Upper lobe of right lung (tissue), 1 donor: ENCODE results near the gene LRRC71. TPM values are rescaled to one million over a fixed set of nuclear protein-coding genes. Genes with fewer than 3 reads are reported as not detected.

Experiments
- ATAC-seq: fragments of 200-7000 bp; cut with Tn5 transposase; one replicate; pipeline ENCODE4 v1.9.1; 2020; ENCODE audit warnings: mild to moderate bottlenecking, moderate library complexity
- DNase-seq: peaks from one replicate; pipeline ENCODE4 v3.0.0-alpha.2; 2020
- H3K27ac ChIP-seq: fragments of 200-600 bp; one replicate; pipeline ENCODE4 v1.8.0; 2022
- H3K27me3 ChIP-seq: fragments of 200-600 bp; one replicate; pipeline ENCODE4 v1.8.0; 2022; ENCODE audit warnings: mild to moderate bottlenecking
- H3K36me3 ChIP-seq: fragments of 200-600 bp; one replicate; pipeline ENCODE4 v1.8.0; 2022
- H3K4me1 ChIP-seq: fragments of 200-600 bp; one replicate; pipeline ENCODE4 v1.8.0; 2022
- H3K4me3 ChIP-seq: fragments of 200-600 bp; one replicate; pipeline ENCODE4 v1.8.0; 2022; ENCODE audit warnings: mild to moderate bottlenecking
- H3K9me3 ChIP-seq: fragments of 200-600 bp; one replicate; pipeline ENCODE4 v1.8.0; 2022
- CTCF ChIP-seq: fragments of 200-600 bp; IDR thresholded peaks from one replicate; pipeline ENCODE4 v1.8.0; 2022; ENCODE audit warnings: antibody characterized with exemption
- intact Hi-C: fragments of 100-400 bp; cut with DNase I; formaldehyde crosslinking; loops from one replicate; pipeline ENCODE4 v1.11.0; 2022
- total RNA-seq: library from RNA; stranded (reverse); fragmentation: NEBNext Ultra II Directional; extraction: Animal tissue kit (Norgen Biotek cat#: 25700); gene quantifications from one replicate; pipeline ENCODE4 v1.2.1, GENCODE V29; 2021
- donor health status: DM: no; HTN: yes; CAD: no; lungs with severe emphysema.

LRRC71 gene
- total RNA-seq, 1 donor from 2014 or later: 0.26 TPM

- Histone ChIP-seq H3K27me3 (peaks cover 5% of the 10 kb centered on the region), H3K4me1 (no peaks in the 10 kb centered on the region), H3K36me3 (no peaks in the 10 kb centered on the region), H3K27ac (no peak overlapping the region), H3K4me3 (no peak overlapping the region), H3K9me3 (no peaks in the 10 kb centered on the region)
- TF ChIP-seq CTCF: no peak
- no peak for DNase-seq
- peak; percentile 7 for ATAC-seq
- intact Hi-C loops: no loop called here
Observed at GRCh38 chr1:156876281-156876680, 44.2 kb upstream of the LRRC71 start.

- no peak for TF ChIP-seq CTCF
- H3K36me3 ChIP-seq: no peaks in the 10 kb centered on the region
- ATAC-seq: no peak
- no peaks in the 10 kb centered on the region for H3K9me3 ChIP-seq
- no peak for DNase-seq
- no peak overlapping the region for H3K4me3 ChIP-seq
- H3K27ac ChIP-seq: no peak overlapping the region
- peaks cover 5% of the 10 kb centered on the region for H3K27me3 ChIP-seq
- H3K4me1 ChIP-seq: no peaks in the 10 kb centered on the region
- intact Hi-C loops: no loop called here
Observed at GRCh38 chr1:156877433-156878170, 42.8 kb upstream of the LRRC71 start.

- Histone ChIP-seq H3K36me3 (no peaks in the 10 kb centered on the region), H3K27ac (no peak overlapping the region), H3K9me3 (no peaks in the 10 kb centered on the region), H3K4me1 (no peaks in the 10 kb centered on the region), H3K4me3 (no peak overlapping the region), H3K27me3 (peaks cover 5% of the 10 kb centered on the region)
- DNase-seq (no peak), ATAC-seq (no peak)
- intact Hi-C loops: no loop called here
- TF ChIP-seq CTCF: no peak
Observed at GRCh38 chr1:156879876-156880275, 40.6 kb upstream of the LRRC71 start.

- peaks cover 5% of the 10 kb centered on the region for H3K27me3 ChIP-seq
- TF ChIP-seq CTCF: no peak
- ATAC-seq (no peak), DNase-seq (no peak)
- no peaks in the 10 kb centered on the region for H3K4me1 ChIP-seq
- no peaks in the 10 kb centered on the region for H3K9me3 ChIP-seq
- no peak overlapping the region for H3K27ac ChIP-seq
- H3K4me3 ChIP-seq: no peak overlapping the region
- H3K36me3 ChIP-seq: no peaks in the 10 kb centered on the region
- intact Hi-C loops: no loop called here
Observed at GRCh38 chr1:156880473-156880872, 40.0 kb upstream of the LRRC71 start.

GRCh38 chr1:156881101-156881500 is 39.3 kb upstream of the LRRC71 start:
- Histone ChIP-seq H3K27ac (no peak overlapping the region), H3K36me3 (no peaks in the 10 kb centered on the region), H3K9me3 (no peaks in the 10 kb centered on the region), H3K27me3 (peaks cover 5% of the 10 kb centered on the region), H3K4me1 (no peaks in the 10 kb centered on the region), H3K4me3 (no peak overlapping the region)
- no peak for TF ChIP-seq CTCF
- ATAC-seq (no peak), DNase-seq (no peak)
- intact Hi-C loops: no loop called here

- no peak for TF ChIP-seq CTCF
- no peaks in the 10 kb centered on the region for H3K36me3 ChIP-seq
- H3K27me3 ChIP-seq: peaks cover 4% of the 10 kb centered on the region
- H3K4me1 ChIP-seq: no peaks in the 10 kb centered on the region
- H3K4me3 ChIP-seq: no peak overlapping the region
- intact Hi-C loops: no loop called here
- ATAC-seq: no peak
- no peaks in the 10 kb centered on the region for H3K9me3 ChIP-seq
- no peak overlapping the region for H3K27ac ChIP-seq
- no peak for DNase-seq
Observed at GRCh38 chr1:156881663-156882062, 38.8 kb upstream of the LRRC71 start.
